Dendritic cell treated with granulocyte-macrophage colony-stimulating factor and Interleukin-4, amounts not matched to agents 40 ng/mL and 50 ng/mL, for 4 days (primary cell): ENCODE data around the gene OXNAD1.

ENCODE experiments used
- H3K27ac Mint-ChIP-seq: one replicate; pipeline ENCODE4 v1.8.0; 2022; ENCODE audit warnings: mild to moderate bottlenecking, mixed read lengths
- H3K27me3 Mint-ChIP-seq: one replicate; pipeline ENCODE4 v1.8.0; 2022; ENCODE audit warnings: mild to moderate bottlenecking, mixed read lengths
- H3K36me3 Mint-ChIP-seq: one replicate; pipeline ENCODE4 v1.8.0; 2022; ENCODE audit warnings: low read depth, mixed read lengths
- H3K4me1 Mint-ChIP-seq: one replicate; pipeline ENCODE4 v1.8.0; 2022; ENCODE audit warnings: low read depth, mixed read lengths
- H3K4me3 Mint-ChIP-seq: one replicate; pipeline ENCODE4 v1.8.0; 2022; ENCODE audit warnings: mild to moderate bottlenecking, moderate library complexity, mixed read lengths
- H3K9me3 Mint-ChIP-seq: one replicate; pipeline ENCODE4 v1.8.0; 2022; ENCODE audit warnings: mixed read lengths
- intact Hi-C: fragments of 100-400 bp; cut with micrococcal nuclease; formaldehyde crosslinking; loops from one replicate; pipeline ENCODE4 v1.15.0; 2022

The OXNAD1 gene

GRCh38 chr3:16325850-16326249, 60.8 kb downstream of the OXNAD1 start:
- intact Hi-C loops, result no loop called here
- Mint-ChIP-seq H3K27ac (no peak overlapping the region), H3K36me3 (peaks cover 91% of the 10 kb centered on the region), H3K27me3 (no peaks in the 10 kb centered on the region), H3K9me3 (no peaks in the 10 kb centered on the region), H3K4me1 (peaks cover 6% of the 10 kb centered on the region), H3K4me3 (no peak overlapping the region)

DNA sequence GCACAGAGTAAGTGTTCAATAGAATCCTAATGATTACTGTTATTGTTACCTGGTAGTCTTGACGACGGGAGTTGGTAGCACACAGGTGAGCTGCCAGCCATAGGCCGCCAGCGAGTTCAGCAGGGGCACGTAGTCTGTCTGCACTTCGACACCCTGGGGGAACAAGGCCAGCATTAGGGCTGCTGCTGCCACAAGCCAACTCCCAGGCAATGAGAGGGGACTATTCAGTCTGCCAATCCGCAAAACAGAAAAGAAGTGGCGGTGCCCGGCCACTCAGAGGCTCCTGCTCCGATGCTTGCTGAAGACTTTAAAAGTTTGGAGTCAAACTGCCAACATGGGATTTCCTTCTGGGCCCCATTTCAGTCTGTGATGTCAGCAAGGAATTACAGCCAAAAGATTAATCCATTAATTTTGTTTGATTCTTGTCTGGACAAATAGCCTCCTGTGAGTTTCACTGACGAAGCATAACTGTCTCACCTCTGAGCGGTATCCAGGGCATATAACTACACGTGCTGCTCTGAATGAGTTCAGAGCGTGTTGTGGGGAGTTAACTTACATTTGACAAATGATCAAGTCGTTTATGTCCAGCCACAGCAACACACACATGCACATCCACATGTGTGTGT, 61.8 kb downstream of the OXNAD1 start:
- intact Hi-C loops, result no loop called here
- no peaks in the 10 kb centered on the region for H3K4me1 Mint-ChIP-seq
- H3K9me3 Mint-ChIP-seq, result peaks cover 9% of the 10 kb centered on the region
- H3K27me3 Mint-ChIP-seq, result no peaks in the 10 kb centered on the region
- no peak overlapping the region for H3K4me3 Mint-ChIP-seq
- H3K36me3 Mint-ChIP-seq, result peaks cover 91% of the 10 kb centered on the region
- H3K27ac Mint-ChIP-seq, result no peak overlapping the region

GRCh38 chr3:16328124-16328523, 63.1 kb downstream of the OXNAD1 start:
- Mint-ChIP-seq H3K4me3 (no peak overlapping the region), H3K36me3 (peaks cover 90% of the 10 kb centered on the region), H3K9me3 (peaks cover 21% of the 10 kb centered on the region), H3K27ac (peak overlapping the region; percentile 13), H3K27me3 (no peaks in the 10 kb centered on the region), H3K4me1 (no peaks in the 10 kb centered on the region)
- intact Hi-C loops, result no loop called here

- intact Hi-C loops, result no loop called here
- Mint-ChIP-seq H3K27ac (no peak overlapping the region), H3K4me3 (no peak overlapping the region)
These were observed 64.2 kb downstream of the OXNAD1 start for GRCh38 chr3:16329036-16329825.

GRCh38 chr3:16329826-16330129, 64.8 kb downstream of the OXNAD1 start:
- Mint-ChIP-seq H3K27ac (no peak overlapping the region), H3K36me3 (peaks cover 82% of the 10 kb centered on the region)

More at GRCh38 chr3:16329036-16329825, 64.2 kb downstream of the OXNAD1 start:
- H3K36me3 Mint-ChIP-seq, result peaks cover 79% of the 10 kb centered on the region
- no peaks in the 10 kb centered on the region for H3K27me3 Mint-ChIP-seq
- peaks cover 21% of the 10 kb centered on the region for H3K9me3 Mint-ChIP-seq
- no peaks in the 10 kb centered on the region for H3K4me1 Mint-ChIP-seq

DNA sequence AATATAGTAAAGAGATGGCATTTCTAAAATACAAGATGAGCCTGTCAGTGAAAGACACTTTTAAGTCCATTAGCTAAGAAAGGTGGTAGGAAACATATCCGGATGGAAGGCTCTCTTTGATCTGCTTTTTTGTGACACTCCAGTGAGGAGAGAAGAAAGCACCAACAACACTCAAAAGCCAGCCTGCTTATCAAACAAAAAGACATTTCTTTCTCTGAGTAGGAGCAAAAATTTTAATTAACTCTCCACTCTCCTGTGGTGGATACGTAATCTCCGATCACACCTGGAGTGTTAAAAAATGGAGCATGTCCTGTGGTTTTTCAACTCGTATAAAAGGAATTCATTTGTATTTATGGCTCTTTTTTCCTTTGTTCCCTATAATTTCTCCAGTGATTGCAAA, 65.3 kb downstream of the OXNAD1 start:
- intact Hi-C loops, result no loop called here
- peaks cover 21% of the 10 kb centered on the region for H3K9me3 Mint-ChIP-seq
- no peaks in the 10 kb centered on the region for H3K27me3 Mint-ChIP-seq
- no peak overlapping the region for H3K27ac Mint-ChIP-seq
- no peak overlapping the region for H3K4me3 Mint-ChIP-seq
- H3K4me1 Mint-ChIP-seq, result no peaks in the 10 kb centered on the region
- peaks cover 85% of the 10 kb centered on the region for H3K36me3 Mint-ChIP-seq

More at GRCh38 chr3:16329826-16330129, 64.8 kb downstream of the OXNAD1 start:
- Mint-ChIP-seq H3K27me3 (no peaks in the 10 kb centered on the region), H3K4me3 (no peak overlapping the region), H3K4me1 (no peaks in the 10 kb centered on the region), H3K9me3 (peaks cover 21% of the 10 kb centered on the region)
- intact Hi-C loops, result no loop called here

DNA sequence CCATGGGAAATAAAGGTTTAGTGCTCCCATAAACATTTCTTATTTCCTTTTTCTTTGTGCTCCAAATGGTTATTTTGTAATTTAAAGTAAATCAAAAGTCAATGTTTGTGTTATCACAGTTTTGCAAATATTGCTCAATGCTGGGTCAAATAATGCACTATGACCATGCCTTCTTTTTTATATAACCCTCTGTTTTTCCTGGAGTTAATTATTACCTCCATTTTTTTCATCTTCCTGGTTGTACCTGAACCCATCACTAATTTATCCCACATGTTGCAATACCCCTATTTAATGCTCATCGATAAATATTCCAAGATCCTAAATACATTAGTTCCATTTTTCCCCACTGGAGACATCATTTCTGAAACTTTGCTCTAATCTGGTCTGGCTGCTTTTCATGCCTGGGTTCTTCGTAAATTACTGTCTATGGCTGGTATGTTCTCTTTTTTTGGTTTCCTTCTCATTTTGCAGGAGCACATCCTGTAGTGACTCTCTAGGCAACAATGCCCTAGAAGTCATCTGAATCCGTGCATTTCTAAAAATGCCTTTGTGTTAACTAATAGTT, 66.4 kb downstream of the OXNAD1 start:
- Mint-ChIP-seq H3K9me3 (peaks cover 21% of the 10 kb centered on the region), H3K27ac (no peak overlapping the region), H3K27me3 (no peaks in the 10 kb centered on the region), H3K36me3 (peaks cover 85% of the 10 kb centered on the region), H3K4me3 (no peak overlapping the region), H3K4me1 (no peaks in the 10 kb centered on the region)
- intact Hi-C loops, result no loop called here

DNA sequence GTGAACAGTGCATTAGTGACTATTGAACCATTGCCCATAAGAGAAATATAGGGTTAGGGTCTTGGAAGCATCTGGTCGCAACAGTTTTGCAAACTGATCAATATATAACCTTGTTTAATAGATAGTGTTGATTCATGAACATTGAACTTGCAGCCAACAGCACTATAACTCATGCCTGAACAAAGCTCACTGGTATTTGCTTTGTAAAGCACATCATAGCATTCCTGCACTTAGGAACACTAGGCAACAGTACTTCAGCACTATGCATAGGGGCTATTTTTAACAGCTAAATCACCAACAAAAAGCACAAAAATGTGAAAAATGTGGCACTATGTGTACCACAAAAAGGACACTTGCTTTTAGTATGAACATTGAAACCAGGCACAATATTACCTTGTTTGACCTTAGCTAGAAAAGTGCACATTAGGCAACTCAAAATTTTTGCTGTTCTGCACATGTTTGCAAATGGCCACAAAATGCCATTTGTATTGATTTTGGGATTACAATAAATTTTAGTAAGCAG, 68.0 kb downstream of the OXNAD1 start:
- Mint-ChIP-seq H3K27ac (no peak overlapping the region), H3K4me3 (no peak overlapping the region), H3K27me3 (no peaks in the 10 kb centered on the region), H3K4me1 (peaks cover 4% of the 10 kb centered on the region), H3K9me3 (peaks cover 21% of the 10 kb centered on the region), H3K36me3 (peaks cover 80% of the 10 kb centered on the region)
- intact Hi-C loops, result no loop called here

- intact Hi-C loops, result no loop called here
- Mint-ChIP-seq H3K36me3 (peaks cover 72% of the 10 kb centered on the region), H3K27me3 (no peaks in the 10 kb centered on the region), H3K27ac (no peak overlapping the region), H3K4me3 (no peak overlapping the region), H3K4me1 (peaks cover 22% of the 10 kb centered on the region), H3K9me3 (peaks cover 21% of the 10 kb centered on the region)
These were observed 69.9 kb downstream of the OXNAD1 start for GRCh38 chr3:16334909-16335308.

- H3K4me3 Mint-ChIP-seq, result no peak overlapping the region
- H3K27me3 Mint-ChIP-seq, result no peaks in the 10 kb centered on the region
- H3K36me3 Mint-ChIP-seq, result peaks cover 70% of the 10 kb centered on the region
- no peak overlapping the region for H3K27ac Mint-ChIP-seq
- peaks cover 21% of the 10 kb centered on the region for H3K9me3 Mint-ChIP-seq
- H3K4me1 Mint-ChIP-seq, result peaks cover 22% of the 10 kb centered on the region
- intact Hi-C loops, result no loop called here
These were observed 70.3 kb downstream of the OXNAD1 start for GRCh38 chr3:16335333-16335732.

GRCh38 chr3:16335772-16336645, 71.0 kb downstream of the OXNAD1 start:
- peaks cover 22% of the 10 kb centered on the region for H3K4me1 Mint-ChIP-seq
- intact Hi-C loops, result no loop called here
- no peaks in the 10 kb centered on the region for H3K27me3 Mint-ChIP-seq
- peaks cover 21% of the 10 kb centered on the region for H3K9me3 Mint-ChIP-seq
- no peak overlapping the region for H3K4me3 Mint-ChIP-seq
- peaks cover 63% of the 10 kb centered on the region for H3K36me3 Mint-ChIP-seq
- H3K27ac Mint-ChIP-seq, result no peak overlapping the region

DNA sequence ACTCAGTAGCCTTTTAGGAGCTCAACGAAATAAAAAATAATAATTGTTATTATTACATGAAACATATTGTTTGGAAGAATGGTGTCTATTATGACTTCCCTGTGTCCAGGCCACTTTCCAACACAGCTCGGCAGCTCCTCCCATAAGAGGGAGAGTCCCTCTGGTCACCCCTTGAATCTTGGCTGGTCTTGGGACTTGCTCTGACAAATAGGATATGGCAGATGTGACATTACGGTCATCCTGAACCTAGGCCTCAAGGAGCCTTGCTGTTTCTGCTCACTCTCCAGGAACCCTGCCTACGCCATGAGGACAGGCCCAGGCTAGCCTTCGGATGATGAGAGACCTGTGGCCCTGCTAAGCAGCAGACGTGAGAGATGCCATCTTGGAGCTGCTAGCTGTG, 71.8 kb downstream of the OXNAD1 start:
- intact Hi-C loops, result no loop called here
- Mint-ChIP-seq H3K27ac (no peak overlapping the region), H3K36me3 (peaks cover 55% of the 10 kb centered on the region), H3K4me3 (no peak overlapping the region), H3K9me3 (peaks cover 12% of the 10 kb centered on the region), H3K4me1 (peaks cover 22% of the 10 kb centered on the region), H3K27me3 (no peaks in the 10 kb centered on the region)

- intact Hi-C loops, result no loop called here
- Mint-ChIP-seq H3K4me1 (peaks cover 26% of the 10 kb centered on the region), H3K27me3 (no peaks in the 10 kb centered on the region), H3K4me3 (no peak overlapping the region), H3K9me3 (peaks cover under 1% of the 10 kb centered on the region), H3K36me3 (peaks cover 45% of the 10 kb centered on the region), H3K27ac (no peak overlapping the region)
These were observed 73.0 kb downstream of the OXNAD1 start for GRCh38 chr3:16337856-16338540.
